Thyroid gland (tissue), 4 donors: ENCODE results near the gene ACVR1B. TPM values are rescaled to one million over a fixed set of nuclear protein-coding genes. Genes with fewer than 3 reads are reported as not detected.

Experiments used
- DNase-seq, 2 donors: peaks; one replicate each; pipeline ENCODE4 v3.0.0-alpha.2; 2019
- H3K27ac ChIP-seq, 3 donors: fragments of 200-600 bp; sonication (generic); 1 replicate in 2 of 3; 2 replicates in 1 of 3; pipeline ENCODE4 v1.5.1; 2016 to 2019; ENCODE audit warnings: mild to moderate bottlenecking in 1 of 3, moderate library complexity in 1 of 3
- H3K27me3 ChIP-seq: fragments of 200-600 bp; sonication (generic); one replicate; pipeline ENCODE4 v1.5.1; 2019
- H3K36me3 ChIP-seq, 2 donors: fragments of 200-600 bp; sonication (generic); one replicate each; pipeline ENCODE4 v1.5.1; 2016 to 2019
- H3K4me1 ChIP-seq, 2 donors: fragments of 200-600 bp; sonication (generic); one replicate each; pipeline ENCODE4 v1.5.1; 2017 to 2019
- H3K4me3 ChIP-seq, 3 donors: fragments of 200-600 bp; sonication (generic); replicated peaks in 1 of 3; 1 replicate in 2 of 3; 2 replicates in 1 of 3; pipeline ENCODE4 v1.5.1; 2016; ENCODE audit warnings: mild to moderate bottlenecking in 1 of 3
- H3K9me3 ChIP-seq: fragments of 200-600 bp; sonication (generic); one replicate; pipeline ENCODE4 v1.5.1; 2017
- CTCF ChIP-seq, 6 experiments: fragments of 200-600 bp in 3 of 6; fragments of 450-650 bp in 3 of 6; sonication (generic) in 3 of 6; IDR thresholded peaks; one replicate each; pipeline ENCODE4 v1.5.1; 2016 to 2019; ENCODE audit warnings: antibody characterized with exemption in 6 of 6, mild to moderate bottlenecking in 2 of 6, inconsistent platforms in 1 of 6, moderate library complexity in 1 of 6
- POLR2A ChIP-seq, 2 donors: fragments of 450-650 bp; IDR thresholded peaks; one replicate each; pipeline ENCODE4 v1.6.1; 2017; ENCODE audit warnings: antibody characterized with exemption in 2 of 2, mild to moderate bottlenecking in 2 of 2, moderate library complexity in 1 of 2
- WGBS, 2 donors: methylation state at CpG; one replicate each; pipeline ENCODE4 v1.1.5; 2017; 5-methylcytosine and 5-hydroxymethylcytosine counted together
- intact Hi-C: fragments of 100-400 bp; cut with DNase I; formaldehyde crosslinking; loops from one replicate; pipeline ENCODE4 v1.15.1; 2023
- total RNA-seq, 4 donors: library from RNA; depleted of rRNA; stranded (reverse); fragments of >200 nt; gene quantifications; one replicate each; pipeline ENCODE4 v1.2.3, GENCODE V29; 2016

Gene ACVR1B
- total RNA-seq, 4 donors from 2014 or later: 13.7 to 19.9 (median 19.2) TPM

GRCh38 chr12:51948066-51948465 lies 3.4 kb upstream of the ACVR1B start:
- WGBS, 2 donors: 93 to 96% methylated on average over 6 of the region's 6 CpGs

DNA sequence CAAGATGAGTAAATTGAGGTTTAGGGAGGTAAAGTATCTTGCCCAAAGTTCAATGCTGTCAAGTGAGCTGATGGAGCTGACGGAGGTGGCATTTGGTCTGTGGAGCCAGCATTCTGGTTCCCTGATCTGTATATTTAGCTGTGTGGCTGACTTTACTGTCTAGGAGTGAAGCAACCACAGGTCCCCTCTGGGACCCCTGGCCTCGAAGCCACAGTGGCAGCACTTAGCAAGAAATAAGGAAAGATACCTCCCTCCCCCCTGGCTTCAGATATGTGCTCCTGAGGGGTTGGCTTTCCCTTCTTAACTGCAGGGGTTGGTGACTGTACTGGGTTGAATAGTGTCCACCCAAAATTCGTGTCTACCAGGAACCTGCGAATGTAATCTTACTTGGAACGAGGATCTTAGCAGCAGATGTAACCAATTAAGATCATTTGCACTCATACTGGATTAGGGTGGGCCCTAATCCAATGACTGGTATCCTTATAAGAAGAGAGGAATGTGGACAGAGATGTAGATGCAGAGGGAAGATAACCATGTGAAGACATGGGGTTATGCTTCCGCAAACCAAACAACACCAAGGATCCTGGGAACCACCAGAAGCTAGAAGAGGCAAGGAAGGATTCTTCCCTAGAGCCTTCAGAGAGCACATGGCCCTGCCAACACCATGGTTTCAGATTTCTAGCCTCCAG lies 2.0 kb upstream of the ACVR1B start:
- WGBS, 2 donors: 72 to 75% methylated on average over 6 of the region's 6 CpGs
- TF ChIP-seq CTCF (IDR thresholded peaks at IDR 0.05) (no peak), POLR2A (IDR thresholded peaks at IDR 0.05) (no peak)
- H3K36me3 ChIP-seq: no peaks in the 10 kb centered on the region
- no peaks in the 10 kb centered on the region for H3K9me3 ChIP-seq
- H3K4me3 ChIP-seq: no peak overlapping the region
- intact Hi-C loops: no loop called here
- DNase-seq: no peak
- H3K27me3 ChIP-seq: no peaks in the 10 kb centered on the region
- peaks cover 18 to 19% of the 10 kb centered on the region in 2 donors for H3K4me1 ChIP-seq
- H3K27ac ChIP-seq: no peak overlapping the region

More at GRCh38 chr12:51948066-51948465, 3.4 kb upstream of the ACVR1B start:
- peaks cover 4 to 7% of the 10 kb centered on the region in 2 donors for H3K4me1 ChIP-seq
- no peak overlapping the region for H3K4me3 ChIP-seq
- no peak overlapping the region for H3K27ac ChIP-seq
- H3K9me3 ChIP-seq: no peaks in the 10 kb centered on the region
- TF ChIP-seq CTCF (IDR thresholded peaks at IDR 0.05) (no peak), POLR2A (IDR thresholded peaks at IDR 0.05) (no peak)
- no peak for DNase-seq
- no peaks in the 10 kb centered on the region for H3K36me3 ChIP-seq
- no peaks in the 10 kb centered on the region for H3K27me3 ChIP-seq
- intact Hi-C loops: no loop called here

- H3K27ac ChIP-seq: peak overlapping the region in 2 of 3 donors; percentile 13 to 56
- H3K27me3 ChIP-seq: no peaks in the 10 kb centered on the region
- H3K4me3 ChIP-seq: peak overlapping the region in 2 of 3 donors; percentile 2 to 35
- DNase-seq: no peak
- intact Hi-C loops: no loop called here
- no peaks in the 10 kb centered on the region for H3K9me3 ChIP-seq
- H3K36me3 ChIP-seq: no peaks in the 10 kb centered on the region
- peaks cover 26 to 31% of the 10 kb centered on the region in 2 donors for H3K4me1 ChIP-seq
- WGBS, 2 donors: 2 to 5% methylated on average over 5 of the region's 5 CpGs
- no peak for TF ChIP-seq CTCF (IDR thresholded peaks at IDR 0.05)
- TF ChIP-seq POLR2A (IDR thresholded peaks at IDR 0.05): no peak
Observed at GRCh38 chr12:51950682-51951198, 759 bp upstream of the ACVR1B start.

DNA sequence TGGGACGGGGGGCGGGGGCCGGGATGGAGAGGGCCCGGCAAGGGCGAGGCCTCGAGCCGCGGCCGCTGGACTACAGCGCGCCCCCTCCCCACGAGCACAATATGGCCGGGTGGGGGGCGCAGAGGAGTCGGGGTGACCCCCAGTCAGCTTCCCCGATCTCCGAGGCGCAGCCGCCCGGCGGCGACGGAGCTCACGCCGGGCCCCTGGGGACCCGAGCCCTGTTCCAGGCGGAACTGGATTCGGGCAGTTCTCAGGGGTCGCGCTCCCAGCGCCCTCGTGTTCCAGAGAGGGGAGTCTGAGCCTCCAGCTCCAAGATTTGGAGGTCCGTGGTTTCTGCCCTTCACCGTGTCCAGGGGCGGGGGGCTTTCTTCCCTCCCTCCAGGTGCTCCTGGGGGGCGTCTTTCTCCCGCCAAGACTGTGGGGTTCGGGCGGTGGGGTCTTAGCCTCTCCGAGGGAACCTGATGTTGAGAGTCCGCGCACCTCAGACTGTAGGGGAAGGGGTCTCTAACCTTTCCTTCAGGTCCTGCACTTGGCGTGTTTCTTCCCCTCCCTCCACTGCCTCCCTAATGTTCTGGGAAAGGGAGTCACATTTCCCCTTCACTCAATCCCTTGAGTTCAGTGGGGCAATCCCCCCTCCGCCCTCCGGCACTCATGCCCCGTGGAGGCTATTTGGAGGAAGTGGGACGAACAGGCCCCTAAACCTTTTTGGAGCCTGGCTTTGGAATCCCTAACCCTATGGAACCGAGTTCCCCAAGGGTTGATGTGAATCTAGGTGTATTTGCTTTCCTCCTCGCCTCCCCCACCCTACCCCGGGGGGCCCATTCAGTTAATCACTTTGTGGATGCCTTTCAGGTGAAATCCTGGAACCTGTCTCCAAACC lies 584 bp downstream of the ACVR1B start:
- Histone ChIP-seq H3K4me3 (peak overlapping the region; percentile 72 to 99 (median 76)), H3K27ac (peak overlapping the region; percentile 73 to 91 (median 90)), H3K9me3 (no peaks in the 10 kb centered on the region), H3K27me3 (no peaks in the 10 kb centered on the region), H3K4me1 (peaks cover 26 to 35% of the 10 kb centered on the region in 2 donors), H3K36me3 (no peaks in the 10 kb centered on the region)
- 1 to 7% methylated on average over 14 to 15 of the region's 50 CpGs for WGBS, 2 donors
- peak; percentile 18 to 30 for DNase-seq
- intact Hi-C loops: no loop called here
- no peak for TF ChIP-seq CTCF (IDR thresholded peaks at IDR 0.05)
- no peak for TF ChIP-seq POLR2A (IDR thresholded peaks at IDR 0.05)
